NB4 (cell line): ENCODE results near the gene SCNN1B.
"Not testable (repeated sequence)": the region's sequence is repeated elsewhere in the genome, so short reads cannot be mapped to it uniquely, and the experiment has no call there.

Source experiments
- DNase-seq: peaks from one replicate; pipeline ENCODE4 v3.0.0; 2010; ENCODE audit warnings: low read depth
- H3K4me3 ChIP-seq: one replicate; pipeline ENCODE4 v1.5.1; 2011; ENCODE audit warnings: mild to moderate bottlenecking, low read depth, low read length, moderate library complexity
- CTCF ChIP-seq: IDR thresholded peaks from one replicate; pipeline ENCODE4 v1.5.1; 2012; ENCODE audit warnings: low read depth, low read length
- MAX ChIP-seq: IDR thresholded peaks from 2 replicates; pipeline ENCODE4 v1.6.1; 2011; ENCODE audit warnings: low read depth, low read length
- MYC ChIP-seq: IDR thresholded peaks from 2 replicates; pipeline ENCODE4 v1.6.1; 2011; ENCODE audit warnings: low read depth, low read length
- POLR2A ChIP-seq: IDR thresholded peaks from 2 replicates; pipeline ENCODE4 v1.6.1; 2011; ENCODE audit warnings: mild to moderate bottlenecking; ENCODE audit not compliant: insufficient read length; ENCODE audit errors: extremely low read depth

Gene SCNN1B

GRCh38 chr16:23357761-23358290, 55.7 kb downstream of the SCNN1B start:
- TF ChIP-seq MYC (no peak), CTCF (no peak), POLR2A (no peak), MAX (no peak)
- DNase-seq: no peak
- no peak overlapping the region for H3K4me3 ChIP-seq

GRCh38 chr16:23359092-23359760, 57.1 kb downstream of the SCNN1B start:
- H3K4me3 ChIP-seq: no peak overlapping the region
- DNase-seq: no peak
- TF ChIP-seq MAX (no peak), POLR2A (no peak), MYC (no peak), CTCF (no peak)

- DNase-seq: no peak
- TF ChIP-seq POLR2A (no peak), MYC (no peak), MAX (no peak), CTCF (no peak)
Measured at GRCh38 chr16:23362460-23363317, 60.6 kb downstream of the SCNN1B start.

GRCh38 chr16:23365602-23366240, 63.6 kb downstream of the SCNN1B start:
- TF ChIP-seq CTCF (no peak), MYC (no peak), MAX (no peak), POLR2A (no peak)
- H3K4me3 ChIP-seq: no peak overlapping the region
- peak; percentile 19 for DNase-seq

More at GRCh38 chr16:23362460-23363317, 60.6 kb downstream of the SCNN1B start:
- no peak overlapping the region for H3K4me3 ChIP-seq

GRCh38 chr16:23366341-23366740, 64.2 kb downstream of the SCNN1B start:
- not testable (repeated sequence) for H3K4me3 ChIP-seq, DNase-seq

- no peak for TF ChIP-seq POLR2A
- TF ChIP-seq MAX: no peak
- TF ChIP-seq CTCF: no peak
- TF ChIP-seq MYC: no peak
- DNase-seq: no peak
- H3K4me3 ChIP-seq: no peak overlapping the region
Measured at GRCh38 chr16:23367564-23367963, 65.5 kb downstream of the SCNN1B start.
